DOHH2 (cell line): ENCODE measurements around the gene RETREG1.

Experiments
- EZH2phosphoT487 ChIP-seq: fragments of 200-600 bp; sonication (generic); IDR thresholded peaks from 2 replicates; pipeline ENCODE4 v1.6.1; 2017; ENCODE audit warnings: borderline replicate concordance, mild to moderate bottlenecking, antibody characterized with exemption, low read length, moderate library complexity, mixed read lengths
- TF ChIP-seq, protein P1 (sequence below): fragments of 200-600 bp; sonication (generic); IDR thresholded peaks from one replicate; pipeline ENCODE4 v1.5.1; 2014; ENCODE audit warnings: antibody characterized with exemption, mild to moderate bottlenecking, low read depth, low read length; ENCODE audit not compliant: poor library complexity, severe bottlenecking

- TF ChIP-seq, protein P1, sequence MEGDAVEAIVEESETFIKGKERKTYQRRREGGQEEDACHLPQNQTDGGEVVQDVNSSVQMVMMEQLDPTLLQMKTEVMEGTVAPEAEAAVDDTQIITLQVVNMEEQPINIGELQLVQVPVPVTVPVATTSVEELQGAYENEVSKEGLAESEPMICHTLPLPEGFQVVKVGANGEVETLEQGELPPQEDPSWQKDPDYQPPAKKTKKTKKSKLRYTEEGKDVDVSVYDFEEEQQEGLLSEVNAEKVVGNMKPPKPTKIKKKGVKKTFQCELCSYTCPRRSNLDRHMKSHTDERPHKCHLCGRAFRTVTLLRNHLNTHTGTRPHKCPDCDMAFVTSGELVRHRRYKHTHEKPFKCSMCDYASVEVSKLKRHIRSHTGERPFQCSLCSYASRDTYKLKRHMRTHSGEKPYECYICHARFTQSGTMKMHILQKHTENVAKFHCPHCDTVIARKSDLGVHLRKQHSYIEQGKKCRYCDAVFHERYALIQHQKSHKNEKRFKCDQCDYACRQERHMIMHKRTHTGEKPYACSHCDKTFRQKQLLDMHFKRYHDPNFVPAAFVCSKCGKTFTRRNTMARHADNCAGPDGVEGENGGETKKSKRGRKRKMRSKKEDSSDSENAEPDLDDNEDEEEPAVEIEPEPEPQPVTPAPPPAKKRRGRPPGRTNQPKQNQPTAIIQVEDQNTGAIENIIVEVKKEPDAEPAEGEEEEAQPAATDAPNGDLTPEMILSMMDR: no peak
- no peak for TF ChIP-seq EZH2phosphoT487
Observed at GRCh38 chr5:16596581-16596940, 20.2 kb downstream of the RETREG1 start.
